Kidney epithelial cell (primary cell): ENCODE results near the gene USP4. TPM values are rescaled to one million over a fixed set of nuclear protein-coding genes. Genes with fewer than 3 reads are reported as not detected.

Experiments used
- DNase-seq: peaks from one replicate; pipeline ENCODE4 v3.0.0-alpha.2; 2010; ENCODE audit warnings: low read depth
- H3K27me3 ChIP-seq: 2 replicates; pipeline ENCODE4 v1.6.0; 2011; ENCODE audit warnings: low read length; ENCODE audit not compliant: control insufficient read depth, insufficient read depth
- H3K36me3 ChIP-seq: 2 replicates; pipeline ENCODE4 v1.5.1; 2011; ENCODE audit warnings: low read length; ENCODE audit not compliant: control insufficient read depth, insufficient read depth
- H3K4me3 ChIP-seq: 2 replicates; pipeline ENCODE4 v1.5.1; 2011; ENCODE audit warnings: low read depth, mild to moderate bottlenecking, control low read depth, low read length
- CTCF ChIP-seq: IDR thresholded peaks from 2 replicates; pipeline ENCODE4 v1.5.1; 2011; ENCODE audit warnings: mild to moderate bottlenecking, moderate library complexity, low read length, control low read depth, inconsistent platforms; ENCODE audit not compliant: insufficient read depth, poor library complexity, severe bottlenecking
- total RNA-seq: library from RNA; depleted of rRNA; stranded (reverse); fragments of >200 nt; gene quantifications from 2 replicates; pipeline ENCODE4 v1.2.3, GENCODE V29; 2015

Gene USP4
- total RNA-seq, 1 donor from 2014 or later: 24.1 TPM

- no peak for TF ChIP-seq CTCF
- H3K4me3 ChIP-seq: peak within 1 kb of the TSS; percentile 36
- H3K27me3 ChIP-seq: no peaks in the 10 kb centered on the region
- H3K36me3 ChIP-seq: no peaks in the 10 kb centered on the region
- DNase-seq: peak; percentile 29
These were observed 63.1 kb downstream of the USP4 start, which contains the start of gene C3orf62 for GRCh38 chr3:49276475-49277382. Gene C3orf62 (minus strand): TSS chr3:49277232. CDS start chr3:49276872, 360 bp downstream.

- Histone ChIP-seq H3K4me3 (no peak overlapping the region), H3K27me3 (no peaks in the 10 kb centered on the region), H3K36me3 (peaks cover 1% of the 10 kb centered on the region)
- DNase-seq: no peak
- TF ChIP-seq CTCF: no peak
These were observed 65.9 kb downstream of the USP4 start for GRCh38 chr3:49273825-49274532.

- peaks cover 1% of the 10 kb centered on the region for H3K36me3 ChIP-seq
These were observed 68.8 kb downstream of the USP4 start for GRCh38 chr3:49271047-49271446.

GRCh38 chr3:49270156-49270500 is 69.7 kb downstream of the USP4 start:
- DNase-seq: no peak
- no peak for TF ChIP-seq CTCF
- no peaks in the 10 kb centered on the region for H3K27me3 ChIP-seq
- no peak overlapping the region for H3K4me3 ChIP-seq
- H3K36me3 ChIP-seq: peaks cover 1% of the 10 kb centered on the region

More at GRCh38 chr3:49271047-49271446, 68.8 kb downstream of the USP4 start:
- DNase-seq: no peak
- Histone ChIP-seq H3K4me3 (no peak overlapping the region), H3K27me3 (no peaks in the 10 kb centered on the region)
- no peak for TF ChIP-seq CTCF

- TF ChIP-seq CTCF: no peak
- no peak overlapping the region for H3K4me3 ChIP-seq
- no peaks in the 10 kb centered on the region for H3K27me3 ChIP-seq
- no peak for DNase-seq
- H3K36me3 ChIP-seq: peaks cover 1% of the 10 kb centered on the region
These were observed 70.3 kb downstream of the USP4 start for GRCh38 chr3:49269443-49270155.
